ENCODE results near the gene ACVR2B.

The ACVR2B gene

GRCh38 chr3:38482951-38483350 is 29.3 kb downstream of the ACVR2B start:
- TF ChIP-seq ZFP30 (CRISPR knock-in tag; IDR thresholded peaks at IDR 0.05) = no peak
- no peak for TF ChIP-seq SNAI2 (CRISPR knock-in tag; IDR thresholded peaks at IDR 0.05)
- no peak for TF ChIP-seq ZNF565 (CRISPR knock-in tag; conservative IDR thresholded peaks at IDR 0.05; ENCODE audit: low read depth)
- TF ChIP-seq ARNTL (CRISPR knock-in tag; IDR thresholded peaks at IDR 0.05; ENCODE audit: borderline replicate concordance, low read depth) = no peak
- TF ChIP-seq OSR1 (CRISPR knock-in tag; IDR thresholded peaks at IDR 0.05) = no peak
- no peak for TF ChIP-seq TOX (CRISPR knock-in tag; IDR thresholded peaks at IDR 0.05; ENCODE audit: borderline replicate concordance)
- no peak for ATAC-seq

- no peak for ATAC-seq
- TF ChIP-seq SNAI2 (CRISPR knock-in tag; IDR thresholded peaks at IDR 0.05) = no peak
- TF ChIP-seq RARB (CRISPR knock-in tag; IDR thresholded peaks at IDR 0.05) = no peak
- TF ChIP-seq TSHZ2 (CRISPR knock-in tag; IDR thresholded peaks at IDR 0.05) = no peak
- TF ChIP-seq CREB5 (CRISPR knock-in tag; IDR thresholded peaks at IDR 0.05; ENCODE audit: low read depth) = no peak
- no peak for TF ChIP-seq ISL1 (CRISPR knock-in tag; IDR thresholded peaks at IDR 0.05)
- TF ChIP-seq CSRNP3 (CRISPR knock-in tag; IDR thresholded peaks at IDR 0.05) = no peak
- TF ChIP-seq ZFP30 (CRISPR knock-in tag; IDR thresholded peaks at IDR 0.05) = no peak
- TF ChIP-seq BACH2 (CRISPR knock-in tag; IDR thresholded peaks at IDR 0.05; ENCODE audit: borderline replicate concordance) = no peak
- no peak for TF ChIP-seq ZC3H10 (CRISPR knock-in tag; IDR thresholded peaks at IDR 0.05)
- no peak for TF ChIP-seq ZNF8 (CRISPR knock-in tag; IDR thresholded peaks at IDR 0.05)
- no peak for TF ChIP-seq ZNF565 (CRISPR knock-in tag; conservative IDR thresholded peaks at IDR 0.05; ENCODE audit: low read depth)
- TF ChIP-seq ZNF70 (CRISPR knock-in tag; IDR thresholded peaks at IDR 0.05) = no peak
- TF ChIP-seq ZFP3 (CRISPR knock-in tag; IDR thresholded peaks at IDR 0.05) = no peak
- no peak for TF ChIP-seq CSDC2 (CRISPR knock-in tag; IDR thresholded peaks at IDR 0.05)
Measured at GRCh38 chr3:38487323-38487722, 33.6 kb downstream of the ACVR2B start.

GRCh38 chr3:38488949-38489348 is 35.3 kb downstream of the ACVR2B start:
- ATAC-seq = no peak
- no peak for TF ChIP-seq ARNTL (CRISPR knock-in tag; IDR thresholded peaks at IDR 0.05; ENCODE audit: borderline replicate concordance, low read depth)
- TF ChIP-seq CREB5 (CRISPR knock-in tag; IDR thresholded peaks at IDR 0.05; ENCODE audit: low read depth) = no peak
- no peak for TF ChIP-seq TSHZ2 (CRISPR knock-in tag; IDR thresholded peaks at IDR 0.05)
- TF ChIP-seq BACH2 (CRISPR knock-in tag; IDR thresholded peaks at IDR 0.05; ENCODE audit: borderline replicate concordance) = no peak
- TF ChIP-seq ZNF565 (CRISPR knock-in tag; conservative IDR thresholded peaks at IDR 0.05; ENCODE audit: low read depth) = no peak
- no peak for TF ChIP-seq TOX (CRISPR knock-in tag; IDR thresholded peaks at IDR 0.05; ENCODE audit: borderline replicate concordance)
- no peak for TF ChIP-seq CSRNP3 (CRISPR knock-in tag; IDR thresholded peaks at IDR 0.05)

Data from SK-N-SH treated with all-trans-retinoic acid at 6 μM for 48 hours (cell line).